IPS DF 4.7 (cell line): Measurements from ENCODE around the gene PTPN2.
"Not testable (repeated sequence)": the region's sequence is repeated elsewhere in the genome, so short reads cannot be mapped to it uniquely, and the experiment has no call there.

ENCODE experiments used
- DNase-seq: peaks from one replicate; pipeline ENCODE4 v3.0.0-alpha.2; 2013; ENCODE audit warnings: low spot score; ENCODE audit errors: extremely low read depth

PTPN2 gene

DNA sequence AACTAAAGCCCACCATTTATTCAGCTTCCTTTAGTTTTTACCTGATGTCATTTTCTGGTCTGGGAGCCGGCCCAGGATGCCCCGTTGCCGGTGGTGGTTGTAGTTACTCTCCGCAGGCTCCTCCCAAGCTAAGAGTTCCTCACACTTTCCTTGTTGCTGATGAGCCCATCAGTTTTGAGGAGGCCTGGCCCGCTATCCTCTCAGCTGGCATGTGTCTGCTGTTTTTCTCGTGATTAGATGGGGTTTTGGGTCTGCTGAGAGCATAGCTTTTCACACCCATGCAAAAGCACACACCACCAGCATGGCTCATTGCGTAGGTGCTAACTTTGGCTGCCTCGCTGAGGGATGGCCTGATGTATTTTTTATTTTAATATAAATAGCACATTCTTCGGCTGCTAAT lies 109.1 kb downstream of the PTPN2 start:
- DNase-seq = no peak

DNA sequence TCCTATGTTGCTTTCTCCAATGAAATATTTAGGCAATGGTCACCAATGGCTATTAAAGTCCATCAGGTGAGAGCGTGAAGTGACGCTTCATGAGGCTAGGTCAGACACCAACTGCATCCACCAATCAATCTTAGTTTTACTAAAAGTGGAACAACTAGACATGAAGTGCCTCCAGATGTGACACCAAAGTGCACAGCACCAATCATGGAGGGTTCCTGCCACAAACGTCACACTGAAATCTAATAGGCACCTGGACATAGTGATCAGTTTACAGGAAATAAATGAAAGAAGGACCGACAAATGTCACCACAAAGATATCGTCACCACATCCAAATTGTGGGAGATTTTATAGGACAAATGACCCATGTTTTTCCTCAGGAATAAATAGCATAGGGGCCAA lies 110.7 kb downstream of the PTPN2 start:
- DNase-seq = no peak

DNA sequence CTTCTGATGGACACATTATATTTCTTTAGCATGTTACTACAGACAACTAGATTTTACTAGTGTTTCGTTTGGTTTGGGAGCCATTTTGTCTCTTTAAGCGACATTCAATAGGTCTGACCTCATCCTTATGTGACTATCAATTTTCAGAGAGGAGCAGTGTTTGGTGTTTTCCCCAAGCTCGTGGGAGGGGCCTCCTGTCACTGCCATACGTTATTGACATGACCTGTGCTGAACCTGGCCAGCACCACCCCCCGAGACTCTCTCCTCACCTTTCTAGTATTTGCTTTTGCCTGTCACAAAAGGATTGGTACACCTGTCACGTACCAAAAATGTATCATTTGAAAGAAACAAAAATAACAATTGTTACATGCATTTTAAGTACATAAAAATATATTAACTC lies 111.9 kb downstream of the PTPN2 start:
- DNase-seq = no peak

DNA sequence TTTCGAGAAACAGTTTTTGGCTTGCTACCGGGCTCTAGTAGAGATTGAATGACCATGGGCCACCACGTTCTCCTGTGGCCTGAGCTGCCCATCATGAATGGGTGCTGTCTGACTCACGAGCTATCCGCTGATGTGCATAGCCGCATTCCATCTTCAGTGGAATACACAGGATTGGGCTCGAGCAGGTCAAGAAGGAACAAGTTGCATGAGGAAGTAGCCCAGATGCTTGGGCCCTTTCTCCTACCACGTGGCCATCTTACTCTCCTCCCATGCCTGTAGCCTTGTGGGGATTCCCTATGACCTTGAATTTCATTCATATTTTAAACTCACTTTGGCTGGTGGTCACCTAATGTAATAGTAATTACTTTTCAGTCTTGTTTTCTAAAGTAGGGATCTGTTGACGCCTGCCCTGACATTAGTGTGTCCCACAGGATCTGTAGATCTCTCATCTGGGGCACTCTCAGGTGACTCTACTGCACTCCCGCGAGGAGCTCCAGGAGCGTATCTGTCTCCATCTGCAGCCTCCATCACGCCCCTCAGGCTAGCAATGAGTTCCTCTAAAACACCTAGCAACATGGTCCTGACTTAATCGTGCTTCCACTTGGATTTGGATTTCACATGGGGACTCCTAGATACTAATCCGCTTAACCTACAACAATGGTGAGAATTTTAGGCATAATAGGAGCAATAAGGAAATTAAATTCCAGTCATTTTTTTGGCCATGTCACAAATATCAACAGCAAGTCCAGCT lies 113.4 kb downstream of the PTPN2 start:
- DNase-seq = no peak

DNA sequence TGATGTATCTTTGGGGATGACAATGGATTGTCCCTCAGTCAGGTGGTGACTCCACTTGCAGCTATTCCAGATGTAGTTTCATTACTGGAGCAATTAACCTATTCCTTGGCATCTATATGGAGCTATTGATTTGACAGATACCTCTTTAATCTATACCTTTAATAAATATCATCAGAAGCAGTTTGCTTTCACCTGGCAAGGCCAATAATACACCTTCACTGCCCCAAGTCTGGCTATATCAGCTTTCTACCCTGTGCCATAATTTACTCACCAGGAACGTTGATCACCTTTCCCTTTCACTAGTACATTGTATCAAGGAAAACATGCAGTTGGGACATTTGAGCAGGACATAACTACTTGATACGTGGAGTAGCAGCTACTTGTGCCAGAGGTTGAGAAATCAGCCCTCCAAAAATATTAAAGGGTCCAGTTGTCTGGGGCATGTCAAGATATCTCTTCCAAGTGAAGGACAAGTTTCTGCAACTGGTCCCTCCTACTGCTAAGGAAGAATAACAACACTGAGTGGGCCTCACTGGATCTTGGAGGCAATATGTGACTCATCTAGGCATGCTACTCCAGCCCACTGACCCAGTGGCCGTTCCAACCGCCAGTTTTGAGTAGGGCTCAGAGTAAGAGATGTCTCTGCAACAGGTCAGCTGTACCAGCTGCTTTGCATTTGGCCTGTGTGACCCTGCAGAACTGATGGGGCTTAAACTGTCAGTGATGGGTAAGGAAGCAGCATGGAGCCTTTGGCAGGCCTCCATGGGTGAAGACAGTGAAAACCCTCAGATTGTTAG lies 114.2 kb downstream of the PTPN2 start:
- DNase-seq = no peak

DNA sequence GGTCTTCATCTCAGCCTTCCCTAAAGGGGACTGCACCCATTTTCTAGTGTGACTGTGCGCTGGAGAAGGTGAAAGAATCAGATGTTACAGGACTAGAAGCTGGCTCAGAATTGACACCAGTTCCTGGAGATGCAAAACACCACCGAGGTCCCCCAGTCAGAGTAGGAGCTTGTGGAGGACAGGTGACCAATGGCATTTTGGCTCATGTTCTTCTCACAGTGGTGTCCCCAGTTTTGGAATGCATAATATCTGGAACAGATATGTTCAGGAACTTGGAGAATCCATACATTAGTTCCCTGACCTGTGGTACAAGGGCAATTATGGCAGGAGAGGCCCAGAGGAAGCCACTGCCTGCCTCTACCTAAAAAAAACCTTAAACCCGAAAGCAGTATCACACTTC lies 114.9 kb downstream of the PTPN2 start:
- DNase-seq = no peak

DNA sequence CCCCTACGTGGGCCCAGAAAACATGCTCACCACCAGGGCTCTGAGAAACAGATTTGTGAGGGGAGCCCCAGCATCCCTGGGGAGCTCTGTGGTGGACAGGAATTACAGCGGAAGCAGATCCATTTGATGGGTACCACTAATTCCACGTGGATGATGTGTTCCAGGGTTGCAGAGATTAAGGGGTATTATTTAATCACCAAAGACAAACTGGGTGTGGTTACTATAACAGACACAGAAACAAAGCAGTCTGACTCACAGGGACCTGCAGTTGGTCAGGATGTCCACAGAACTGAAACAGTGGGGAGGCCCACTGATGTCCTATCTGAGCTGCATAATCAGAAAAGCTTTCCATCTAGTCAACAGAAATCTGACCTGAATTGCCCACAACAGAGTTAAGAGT lies 115.4 kb downstream of the PTPN2 start:
- DNase-seq = no peak

DNA sequence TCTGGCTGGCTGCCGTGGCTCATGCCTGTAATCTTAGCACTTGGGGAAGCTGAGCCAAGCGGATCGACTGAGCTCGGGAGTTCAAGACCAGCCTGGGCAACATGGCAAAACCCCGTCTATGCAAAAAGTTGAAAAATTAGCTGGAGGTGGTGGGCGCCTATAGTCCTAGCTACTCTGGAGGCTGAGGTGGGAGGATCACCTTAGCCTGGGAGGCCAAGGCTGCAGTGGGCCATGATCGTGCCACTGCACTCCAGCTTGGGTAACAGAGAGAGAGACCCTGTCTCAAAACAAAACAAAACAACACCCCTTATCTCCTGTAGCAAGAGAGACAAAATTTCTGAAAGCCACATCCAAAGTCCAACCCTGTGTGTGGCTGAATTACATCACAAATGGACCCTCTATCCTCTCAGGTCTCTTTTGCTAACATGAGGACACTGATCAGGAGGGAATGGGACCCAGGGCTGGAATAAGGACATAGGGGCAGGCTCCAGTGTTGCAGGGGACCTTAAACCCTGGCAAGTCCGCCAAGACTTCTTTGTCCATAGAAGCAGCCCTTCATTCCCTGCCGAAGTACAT lies 116.4 kb downstream of the PTPN2 start:
- no peak for DNase-seq

DNA sequence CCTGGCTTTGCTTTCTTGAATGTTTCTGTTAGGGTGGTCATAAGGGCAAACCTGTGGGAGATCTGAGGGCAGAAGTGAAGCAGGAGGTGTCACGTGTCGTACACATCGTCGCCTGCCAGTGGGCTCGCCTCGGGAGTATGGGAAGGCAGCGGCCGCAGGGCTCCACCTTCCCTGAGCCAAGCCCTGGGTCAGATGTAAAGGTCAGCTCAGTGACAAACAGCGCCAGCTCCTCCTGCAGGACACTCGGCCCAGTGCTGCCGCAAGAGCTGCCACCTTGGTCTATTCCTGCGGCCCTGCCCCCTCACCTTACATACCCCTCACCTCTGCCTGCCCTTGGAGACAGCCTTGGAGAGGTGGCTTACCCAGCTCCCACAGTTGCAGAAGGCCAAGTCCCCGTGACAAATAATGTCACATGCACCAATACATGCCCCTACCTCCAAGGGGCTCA lies 117.0 kb downstream of the PTPN2 start:
- DNase-seq = peak; percentile 58

DNA sequence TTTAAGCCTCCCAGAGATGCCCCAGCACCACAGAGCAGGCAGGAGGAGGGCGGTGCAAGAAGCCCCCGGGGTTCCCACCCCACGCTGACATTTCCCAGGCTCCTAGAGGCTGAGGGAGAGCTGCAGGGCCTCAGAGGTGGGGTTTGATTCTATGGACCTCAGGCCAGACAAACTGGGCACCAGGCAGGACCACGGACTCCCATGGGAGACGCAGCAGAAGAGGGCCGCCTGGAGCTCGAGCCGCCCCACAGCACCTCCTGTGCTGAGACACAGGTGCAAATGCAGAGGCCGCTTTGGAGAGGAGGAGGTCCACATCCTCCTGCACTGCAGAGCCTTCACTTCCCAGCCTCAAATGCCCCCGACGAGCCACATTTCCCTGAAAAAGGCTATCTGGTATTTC lies 118.5 kb downstream of the PTPN2 start:
- DNase-seq = no peak

DNA sequence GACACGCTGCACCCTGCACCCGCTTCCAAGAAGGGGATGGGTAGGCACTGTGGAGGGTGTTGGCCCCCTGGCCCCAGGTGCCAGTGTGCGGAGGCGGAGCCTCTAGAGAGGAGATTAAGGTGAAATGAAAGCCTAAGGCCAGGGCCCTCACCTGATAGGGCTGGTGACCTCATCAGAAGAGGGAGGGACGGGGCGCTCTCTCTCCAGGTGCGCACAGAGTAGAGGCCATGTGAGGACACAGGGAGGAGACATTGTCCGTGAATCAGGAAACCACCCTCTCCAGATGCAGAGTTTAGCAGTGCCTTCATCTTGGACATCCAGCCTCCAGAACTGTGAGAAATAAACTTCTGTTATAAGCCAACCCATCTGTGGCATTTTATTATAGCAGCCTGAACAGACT lies 118.9 kb downstream of the PTPN2 start:
- no peak for DNase-seq

DNA sequence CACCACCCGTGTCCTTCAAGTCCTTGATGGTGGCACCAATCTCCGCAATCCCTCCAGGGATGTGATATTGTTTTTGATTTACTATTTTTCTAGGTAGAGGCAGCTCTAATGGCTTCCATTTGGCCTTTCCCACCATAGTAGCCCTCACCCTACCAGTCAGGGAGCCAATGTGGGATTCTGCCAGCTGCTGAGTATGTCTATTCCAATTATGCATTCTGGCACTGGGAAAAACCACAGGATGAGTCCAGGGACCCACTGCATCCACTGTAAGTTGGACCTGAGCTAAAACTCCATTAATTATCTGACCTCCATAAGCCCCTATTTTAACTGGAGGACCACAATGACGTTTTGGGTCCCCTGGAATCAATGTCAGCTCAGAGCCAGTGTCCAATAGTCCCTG lies 125.5 kb downstream of the PTPN2 start:
- DNase-seq = not testable (repeated sequence)

DNA sequence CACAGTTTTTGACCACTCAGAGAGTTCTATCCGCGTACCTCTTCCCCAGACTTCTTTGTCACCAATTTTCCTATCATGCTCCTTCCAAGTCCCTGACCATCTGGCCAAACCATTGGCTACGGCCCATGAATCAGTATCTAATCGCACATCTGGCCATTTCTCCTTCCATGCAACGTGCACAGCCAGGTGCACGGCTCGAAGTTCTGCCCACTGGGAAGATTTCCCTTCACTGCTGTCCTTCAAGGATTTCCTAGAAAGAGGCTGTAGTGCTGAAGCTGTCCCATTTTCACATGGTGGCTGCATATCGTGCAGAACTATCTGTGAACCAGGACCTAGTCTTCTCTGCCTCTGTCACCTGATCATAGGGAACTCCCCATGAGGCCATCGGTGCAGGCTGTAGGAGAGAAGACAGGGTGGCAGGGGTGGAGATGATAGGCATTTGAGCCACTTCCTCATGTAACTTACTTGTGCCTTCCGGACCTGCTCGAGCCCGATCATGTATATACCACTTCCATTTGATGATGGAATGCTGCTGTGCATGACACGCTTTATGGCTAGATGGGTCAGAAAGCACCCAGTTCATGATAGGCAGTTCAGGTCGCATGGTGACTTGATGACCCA lies 127.3 kb downstream of the PTPN2 start:
- DNase-seq = not testable (repeated sequence)

DNA sequence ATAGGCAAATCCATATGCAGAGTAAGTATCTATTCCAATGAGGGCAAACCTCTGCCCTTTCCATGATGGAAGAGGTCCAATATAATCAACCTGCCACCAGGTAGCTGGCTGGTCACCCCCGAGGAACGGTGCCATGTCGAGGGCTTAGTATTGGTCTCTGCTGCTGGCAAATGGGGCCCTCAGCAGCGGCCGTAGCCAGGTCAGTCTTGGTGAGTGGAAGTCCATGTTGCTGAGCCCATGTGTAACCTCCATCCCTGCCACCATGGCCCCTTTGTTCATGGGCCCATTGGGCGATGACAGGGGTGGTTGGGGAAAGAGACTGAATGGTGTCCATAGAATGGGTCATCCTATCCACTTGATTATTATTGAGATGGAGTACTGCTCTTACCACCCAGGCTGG lies 128.4 kb downstream of the PTPN2 start:
- DNase-seq = not testable (repeated sequence)

DNA sequence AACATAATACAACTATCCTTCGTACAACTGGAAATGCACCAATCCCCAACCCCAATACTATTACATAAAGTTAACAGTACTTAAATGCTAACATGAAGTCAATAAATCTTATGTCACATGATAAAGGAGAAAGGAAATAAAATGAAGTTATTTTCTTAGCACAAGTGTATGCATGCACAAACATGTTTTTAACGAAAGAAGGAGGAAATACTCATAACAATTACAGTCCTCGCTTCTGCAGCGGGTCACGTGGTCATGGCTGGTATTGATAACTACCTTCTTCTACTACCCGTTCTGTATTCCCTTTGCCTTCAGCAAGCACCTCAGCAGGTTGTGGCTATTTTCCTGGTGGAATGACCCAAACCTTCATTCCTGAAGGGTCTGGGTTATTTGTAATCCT lies 129.5 kb downstream of the PTPN2 start:
- DNase-seq = no peak

DNA sequence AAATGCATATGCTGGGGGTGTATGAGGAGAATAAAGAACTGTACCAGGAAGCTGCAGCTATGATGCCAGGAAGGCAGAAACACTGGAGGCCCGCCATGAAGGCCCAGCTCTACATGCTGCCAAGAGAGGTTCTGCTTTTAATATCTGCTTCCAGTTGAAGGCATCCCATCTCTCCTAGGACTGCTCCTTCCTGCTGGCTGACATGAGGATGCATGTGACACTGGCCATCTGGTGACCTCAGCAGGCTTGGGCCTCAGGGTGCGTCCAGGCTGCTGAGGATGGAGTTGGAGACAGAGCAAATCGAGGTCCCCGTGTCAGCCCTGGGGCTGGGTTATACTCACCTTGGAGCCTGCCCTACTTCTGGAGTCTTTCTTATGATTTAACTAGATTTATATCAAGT lies 132.1 kb downstream of the PTPN2 start:
- DNase-seq = no peak

DNA sequence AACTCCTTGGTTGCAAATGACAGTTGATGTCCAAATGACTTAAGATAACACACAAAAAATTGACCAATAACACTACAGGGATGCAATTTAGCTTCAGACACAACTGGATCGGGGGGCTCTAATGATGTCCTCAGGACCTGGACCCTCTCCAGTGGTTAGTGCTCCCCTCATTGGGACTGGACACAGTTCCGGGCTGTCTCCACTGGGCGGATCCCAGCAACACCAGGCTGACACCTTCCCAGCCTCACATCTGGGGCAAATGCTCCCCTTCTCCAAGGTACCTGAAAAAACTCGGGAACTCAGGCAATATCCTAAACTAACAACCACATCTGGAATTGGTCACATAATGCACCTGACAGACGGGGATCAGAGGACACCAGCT lies 132.5 kb downstream of the PTPN2 start:
- DNase-seq = no peak

DNA sequence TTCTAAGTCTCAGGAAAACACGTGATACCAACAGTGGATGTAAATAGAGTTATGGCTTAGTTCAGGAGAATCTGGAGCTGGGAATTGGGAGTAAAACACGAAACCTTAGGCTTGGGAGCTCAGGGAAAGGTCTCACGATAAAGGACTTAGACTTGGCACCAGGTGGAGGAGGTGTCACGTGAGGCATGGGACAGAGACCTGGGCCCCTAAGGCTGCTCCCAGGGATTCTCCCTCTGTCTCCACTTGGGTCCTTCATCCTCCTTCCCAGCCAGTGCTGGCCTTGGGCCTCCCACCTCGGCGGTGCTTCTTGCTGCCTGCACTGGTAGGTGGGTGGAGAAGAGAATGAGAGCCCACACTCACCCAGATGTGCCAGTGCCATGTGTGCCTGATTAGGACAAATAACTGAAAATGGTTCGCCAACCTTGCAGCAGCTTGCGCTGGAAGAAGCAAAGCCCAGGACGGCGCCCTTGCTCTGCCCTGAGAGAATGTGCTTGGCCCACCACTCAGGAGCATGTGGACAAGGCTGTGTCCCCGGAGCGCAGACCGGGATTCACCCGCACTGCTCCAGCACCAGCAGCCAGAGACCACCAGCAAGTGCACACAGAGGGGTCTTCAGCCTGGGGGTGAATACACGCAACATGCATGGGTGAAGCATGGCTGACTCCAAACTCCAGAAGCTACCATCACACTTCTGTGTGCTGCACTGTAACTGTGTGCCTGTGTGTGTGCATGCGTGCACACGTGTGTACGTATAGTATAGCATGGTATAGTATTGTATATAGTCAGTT lies 133.1 kb downstream of the PTPN2 start:
- DNase-seq = no peak

DNA sequence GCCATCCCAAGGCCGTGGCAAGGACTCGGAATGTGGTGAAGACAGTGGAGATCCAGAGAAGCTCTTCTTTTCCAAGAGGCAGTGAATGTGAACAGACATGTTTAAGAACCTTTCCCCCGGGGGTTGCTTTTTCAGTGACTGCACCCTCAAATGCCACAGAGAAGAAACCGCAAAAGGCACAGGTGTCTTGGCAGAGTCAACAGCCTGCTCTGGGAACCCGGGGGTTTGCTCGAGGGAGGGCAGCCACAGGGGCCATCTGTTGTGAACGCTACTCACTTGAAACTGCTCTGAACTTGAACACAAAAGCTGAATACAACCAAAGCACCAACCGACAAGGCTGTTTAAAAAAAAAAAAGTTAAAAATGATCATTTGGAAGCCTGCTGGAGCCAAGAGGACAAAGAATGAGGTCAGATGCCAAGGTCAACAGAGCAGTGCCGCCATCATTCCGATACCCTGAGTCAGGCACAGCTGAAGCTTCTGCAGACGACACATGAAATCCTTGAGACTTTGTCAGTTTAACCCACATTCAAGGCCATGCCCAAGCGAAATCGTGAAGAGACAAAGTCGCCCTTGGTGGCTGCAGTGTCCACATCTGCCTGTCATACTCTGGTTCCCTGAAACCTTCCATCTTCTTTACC lies 133.8 kb downstream of the PTPN2 start:
- DNase-seq = no peak

DNA sequence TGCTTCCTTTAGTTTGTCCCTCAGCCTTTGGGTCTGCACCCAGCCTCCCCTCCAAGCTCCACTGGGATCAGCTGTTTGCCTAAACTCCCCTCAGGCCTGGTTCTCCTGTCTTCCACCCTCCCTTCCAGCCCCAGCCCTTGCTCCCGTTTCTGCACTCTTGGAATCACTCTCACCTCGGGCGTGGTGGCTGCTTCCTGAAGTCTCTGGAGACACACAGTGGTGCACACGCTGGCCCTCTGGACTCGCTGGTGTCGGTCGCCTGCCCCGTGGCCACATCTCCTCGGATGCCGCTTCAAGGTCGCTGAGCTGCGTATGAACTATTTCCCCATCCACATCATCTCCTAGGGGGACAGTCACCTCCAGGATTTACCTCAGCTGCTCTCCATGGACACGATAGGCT lies 134.9 kb downstream of the PTPN2 start:
- no peak for DNase-seq

DNA sequence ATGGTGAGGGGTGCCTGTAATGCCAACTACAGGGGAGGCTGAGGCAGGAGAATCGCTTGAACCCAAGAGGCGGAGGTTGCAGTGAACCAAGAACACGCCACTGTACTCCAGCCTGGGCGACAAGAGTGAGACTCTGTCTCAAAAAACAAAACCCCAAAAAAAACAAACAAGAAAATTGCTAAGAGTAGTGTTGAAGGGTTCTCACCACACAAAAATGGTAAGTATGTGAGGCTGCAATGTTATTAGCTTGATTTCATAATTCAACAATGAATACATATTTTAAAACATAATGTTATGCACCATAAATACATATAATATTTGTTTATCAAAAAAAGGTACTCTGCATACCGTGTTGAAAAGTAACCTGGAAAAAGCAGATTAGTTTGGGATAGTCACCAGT lies 135.4 kb downstream of the PTPN2 start:
- DNase-seq = no peak
